ENCODE measurements around the gene PHTF2. TPM values are rescaled to one million over a fixed set of nuclear protein-coding genes. Genes with fewer than 3 reads are reported as not detected.

PHTF2 gene
- polyA plus RNA-seq, 1 of the 3 experiments (the other 2 are of a cell fraction), result 21.2 TPM

GRCh38 chr7:77887567-77887966, 89.0 kb downstream of the PHTF2 start:
- TF ChIP-seq FOSL2 (IDR thresholded peaks at IDR 0.05; ENCODE audit: borderline replicate concordance, low read depth) (peak; percentile 57; the same call in 1 of the 2 replicates), USF2 (IDR thresholded peaks at IDR 0.05; ENCODE audit: borderline replicate concordance, low read depth, low read length) (no peak), JUND (IDR thresholded peaks at IDR 0.05) (peak; percentile 61; the same call in 1 of the 2 replicates), TCF12 (IDR thresholded peaks at IDR 0.05) (peak; percentile 36; the same call in 1 of the 2 replicates), MAX (IDR thresholded peaks at IDR 0.05; ENCODE audit: low read depth) (no peak), RXRA (IDR thresholded peaks at IDR 0.05; ENCODE audit: borderline replicate concordance, low read depth) (no peak), TAF1 (IDR thresholded peaks at IDR 0.05; ENCODE audit: borderline replicate concordance, low read depth, low read length) (no peak), PBX3 (IDR thresholded peaks at IDR 0.05) (no peak), ZBTB33 (IDR thresholded peaks at IDR 0.05; ENCODE audit: borderline replicate concordance, low read depth) (no peak), NFIC (IDR thresholded peaks at IDR 0.05; ENCODE audit: borderline replicate concordance) (peak; percentile 44)
- no peaks in the 10 kb centered on the region for H3K27me3 ChIP-seq (ENCODE audit: insufficient read depth)
- no peaks in the 10 kb centered on the region for H3K9me2 ChIP-seq
- DNase-seq, result no peak
- H3K79me2 ChIP-seq (ENCODE audit: insufficient read depth), result peaks cover 26% of the 10 kb centered on the region
- POLR2A ChIA-PET, result no interaction called here
- WGBS (ENCODE audit: low lambda C conversion rate), result 23% methylated on average over 1 of the region's 1 CpG
- peaks cover 0 to 4% of the 10 kb centered on the region in 2 experiments; a peak in 2 of 4 replicates for H3K4me1 ChIP-seq (ENCODE audit: control insufficient read depth in 1 of 2, insufficient read depth in 2 of 2, low read depth in 1 of 2, low read length in 1 of 2)
- peak overlapping the region; percentile 47; the same call in 1 of the 2 replicates for H3K9ac ChIP-seq
- CTCF ChIA-PET, result no interaction called here
- H3K36me3 ChIP-seq (replicated peaks in 1 of 2; ENCODE audit: control insufficient read depth in 1 of 2, insufficient read depth in 2 of 2, low read length in 1 of 2), result no peaks in the 10 kb centered on the region
- peak overlapping the region; percentile 32; the same call in 1 of the 2 replicates for H3K4me2 ChIP-seq
- H2AFZ ChIP-seq (ENCODE audit: low read depth), result no peak overlapping the region
- peak overlapping the region in 1 of 2 experiments; percentile 73; a peak in 2 of 4 replicates for H3K27ac ChIP-seq (ENCODE audit: low read depth in 2 of 2, low read length in 1 of 2)
- no peaks in the 10 kb centered on the region for H3K9me3 ChIP-seq
- no peaks in the 10 kb centered on the region for H4K20me1 ChIP-seq (ENCODE audit: insufficient read depth)
- H3K4me3 ChIP-seq (ENCODE audit: low read depth in 2 of 2, low read length in 1 of 2), result no peak overlapping the region
- H3F3A ChIP-seq (replicated peaks; ENCODE audit: insufficient read depth), result peaks cover 16% of the 10 kb centered on the region

- Histone ChIP-seq H3K27me3 (ENCODE audit: insufficient read depth) (no peaks in the 10 kb centered on the region), H3K27ac (ENCODE audit: low read depth in 2 of 2, low read length in 1 of 2) (no peak overlapping the region), H2AFZ (ENCODE audit: low read depth) (no peak overlapping the region), H3K4me2 (no peak overlapping the region), H4K20me1 (ENCODE audit: insufficient read depth) (no peaks in the 10 kb centered on the region), H3K4me3 (ENCODE audit: low read depth in 2 of 2, low read length in 1 of 2) (no peak overlapping the region), H3K9me2 (no peaks in the 10 kb centered on the region), H3K9me3 (no peaks in the 10 kb centered on the region), H3K79me2 (ENCODE audit: insufficient read depth) (peaks cover 19% of the 10 kb centered on the region), H3F3A (replicated peaks; ENCODE audit: insufficient read depth) (peaks cover 12% of the 10 kb centered on the region), H3K36me3 (replicated peaks in 1 of 2; ENCODE audit: control insufficient read depth in 1 of 2, insufficient read depth in 2 of 2, low read length in 1 of 2) (no peaks in the 10 kb centered on the region), H3K4me1 (ENCODE audit: control insufficient read depth in 1 of 2, insufficient read depth in 2 of 2, low read depth in 1 of 2, low read length in 1 of 2) (peaks cover 0 to 4% of the 10 kb centered on the region in 2 experiments; a peak in 2 of 4 replicates), H3K9ac (no peak overlapping the region)
- CTCF ChIA-PET, result no interaction called here
- POLR2A ChIA-PET, result no interaction called here
- no peak for DNase-seq
- 96% methylated on average over 1 of the region's 1 CpG for WGBS (ENCODE audit: low lambda C conversion rate)
- TF ChIP-seq SMC3 (IDR thresholded peaks at IDR 0.05; ENCODE audit: low read depth, low read length) (no peak), SIN3A (IDR thresholded peaks at IDR 0.05; ENCODE audit: borderline replicate concordance, low read depth, low read length) (no peak), RFX5 (IDR thresholded peaks at IDR 0.05; ENCODE audit: low read length) (no peak), GATA2 (CRISPR knock-in tag; IDR thresholded peaks at IDR 0.05) (no peak), GABPA (IDR thresholded peaks at IDR 0.05; ENCODE audit: low read depth) (no peak), FOXM1 (IDR thresholded peaks at IDR 0.05; ENCODE audit: low read depth) (no peak), MXI1 (IDR thresholded peaks at IDR 0.05; ENCODE audit: low read depth, low read length) (no peak), NFIC (IDR thresholded peaks at IDR 0.05; ENCODE audit: borderline replicate concordance) (no peak), FOXJ3 (CRISPR knock-in tag; IDR thresholded peaks at IDR 0.05) (no peak), RCOR1 (IDR thresholded peaks at IDR 0.05; ENCODE audit: low read length) (no peak), NRF1 (IDR thresholded peaks at IDR 0.05; ENCODE audit: low read depth, low read length) (no peak), JUND (IDR thresholded peaks at IDR 0.05) (no peak), POLR2AphosphoS5 (IDR thresholded peaks at IDR 0.05; ENCODE audit: low read depth, low read length) (no peak), EZH2phosphoT487 (IDR thresholded peaks at IDR 0.05; ENCODE audit: borderline replicate concordance, low read depth) (no peak), IRF3 (IDR thresholded peaks at IDR 0.05; ENCODE audit: low read depth, low read length) (no peak), CHD2 (IDR thresholded peaks at IDR 0.05; ENCODE audit: low read length, partially characterized antibody) (no peak), TCF12 (IDR thresholded peaks at IDR 0.05) (no peak)
These were observed 90.4 kb downstream of the PHTF2 start for GRCh38 chr7:77888998-77889397.
